Spleen (tissue), 7 donors: Measurements from ENCODE around the gene PALLD.

Experiments
- CTCF ChIP-seq, 11 experiments: fragments of 200-600 bp in 7 of 11; fragments of 450-650 bp in 4 of 11; sonication (generic) in 4 of 11; IDR thresholded peaks in 8 of 11; conservative IDR thresholded peaks in 3 of 11; 1 replicate in 7 of 11; 2 replicates in 4 of 11; pipeline versions ENCODE4 v1.4.0 to v1.8.0; 2016 to 2021; ENCODE audit warnings: antibody characterized with exemption in 11 of 11, inconsistent platforms in 4 of 11, mild to moderate bottlenecking in 1 of 11
- POLR2A ChIP-seq, 3 donors: fragments of 450-650 bp; IDR thresholded peaks; one replicate each; pipeline ENCODE4 v1.5.1; 2017; ENCODE audit warnings: antibody characterized with exemption in 3 of 3, mild to moderate bottlenecking in 1 of 3
- POLR2AphosphoS5 ChIP-seq, 3 donors: sonication (generic); formaldehyde crosslinking; IDR thresholded peaks; one replicate each; pipeline ENCODE4 v1.5.1; 2017; ENCODE audit warnings: antibody characterized with exemption in 3 of 3
- donor health status: DM: no; HTN: no; CAD: no; lungs with moderate emphysema.
- donor health status: DM: no; HTN: no; CAD: no.
- donor health status: DM: no; HTN: no; CAD: no.

DNA sequence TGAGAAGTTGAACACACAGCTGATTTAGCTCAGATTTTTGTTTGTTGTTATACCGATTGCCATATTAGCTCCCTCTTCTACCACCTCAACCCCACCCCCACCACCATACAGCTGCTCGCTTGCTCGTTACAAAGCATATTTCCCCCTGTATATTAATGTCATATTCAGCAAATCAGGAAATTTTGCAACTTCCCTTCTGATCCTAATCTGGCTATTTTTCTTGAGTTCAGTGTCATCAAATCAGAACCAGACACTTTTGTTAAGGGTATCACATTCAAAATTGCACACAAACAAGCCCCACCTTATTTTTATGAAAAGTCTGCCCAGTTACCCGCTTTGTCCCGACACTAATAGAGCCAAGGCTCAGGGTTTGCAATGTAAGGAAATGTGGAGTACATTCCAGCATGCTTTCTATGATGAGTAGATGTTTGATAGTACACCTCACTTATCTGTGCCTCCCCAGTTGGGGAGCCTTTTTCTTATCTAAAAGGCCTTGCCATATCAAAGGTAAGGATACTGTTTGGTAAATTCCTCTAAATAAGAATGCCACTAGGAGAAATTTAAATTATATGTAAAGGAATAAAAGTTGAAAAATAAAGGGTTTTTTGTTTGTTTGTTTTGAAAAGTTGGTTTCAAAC, 301.0 kb downstream of the PALLD start:
- TF ChIP-seq CTCF (IDR thresholded peaks at IDR 0.05 in 8 of 11, conservative IDR thresholded peaks at IDR 0.05 in 3 of 11) (no peak), POLR2AphosphoS5 (IDR thresholded peaks at IDR 0.05) (no peak), POLR2A (IDR thresholded peaks at IDR 0.05) (no peak)
